Thyroid gland (tissue), 4 donors: ENCODE results near the gene OSBP2.

Experiments used
- POLR2A ChIP-seq, 2 donors: fragments of 450-650 bp; IDR thresholded peaks; one replicate each; pipeline ENCODE4 v1.6.1; 2017; ENCODE audit warnings: antibody characterized with exemption in 2 of 2, mild to moderate bottlenecking in 2 of 2, moderate library complexity in 1 of 2
- TF ChIP-seq, protein P1 (sequence below), 6 experiments: fragments of 200-600 bp in 3 of 6; fragments of 450-650 bp in 3 of 6; sonication (generic) in 3 of 6; IDR thresholded peaks; one replicate each; pipeline ENCODE4 v1.5.1; 2016 to 2019; ENCODE audit warnings: antibody characterized with exemption in 6 of 6, mild to moderate bottlenecking in 2 of 6, inconsistent platforms in 1 of 6, moderate library complexity in 1 of 6

DNA sequence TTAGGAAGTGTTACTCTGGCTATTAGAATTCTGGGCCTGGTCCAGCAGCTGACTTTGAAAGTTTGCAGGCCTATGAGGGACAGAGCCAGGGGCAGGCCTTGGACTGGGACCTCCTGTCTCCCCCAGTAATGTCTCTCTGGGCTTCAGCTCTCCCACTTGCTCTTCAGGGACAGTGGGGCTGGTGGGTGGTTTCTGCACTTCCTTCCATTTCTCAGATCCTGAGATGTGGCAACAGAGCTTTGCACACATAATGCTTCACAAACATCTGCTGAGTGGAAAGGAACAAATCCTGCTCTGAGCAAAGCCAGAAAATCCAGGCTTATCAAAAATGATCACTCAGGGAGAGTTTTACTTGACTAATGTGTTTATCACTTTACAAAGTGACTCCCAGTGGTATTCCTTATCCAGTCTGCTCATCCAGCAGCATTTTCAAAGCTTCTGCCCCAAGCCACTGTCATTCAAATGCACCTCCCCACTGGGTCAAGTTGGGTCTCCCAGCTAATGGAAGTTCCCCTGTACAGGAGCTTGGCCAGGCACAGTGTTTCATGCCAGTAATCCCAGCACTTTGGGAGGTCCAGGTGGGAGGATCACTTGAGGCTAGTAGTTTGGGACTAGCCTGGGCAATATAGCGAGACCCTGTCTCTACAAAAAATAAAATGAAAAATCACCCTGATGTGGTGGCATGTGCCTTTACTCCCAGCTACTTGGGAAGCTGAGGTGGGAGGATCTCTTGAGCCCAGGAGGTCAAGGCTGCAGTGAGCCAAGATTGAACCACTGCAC lies 13.5 kb upstream of the OSBP2 start:
- no peak for TF ChIP-seq POLR2A (IDR thresholded peaks at IDR 0.05)
- TF ChIP-seq, protein P1, sequence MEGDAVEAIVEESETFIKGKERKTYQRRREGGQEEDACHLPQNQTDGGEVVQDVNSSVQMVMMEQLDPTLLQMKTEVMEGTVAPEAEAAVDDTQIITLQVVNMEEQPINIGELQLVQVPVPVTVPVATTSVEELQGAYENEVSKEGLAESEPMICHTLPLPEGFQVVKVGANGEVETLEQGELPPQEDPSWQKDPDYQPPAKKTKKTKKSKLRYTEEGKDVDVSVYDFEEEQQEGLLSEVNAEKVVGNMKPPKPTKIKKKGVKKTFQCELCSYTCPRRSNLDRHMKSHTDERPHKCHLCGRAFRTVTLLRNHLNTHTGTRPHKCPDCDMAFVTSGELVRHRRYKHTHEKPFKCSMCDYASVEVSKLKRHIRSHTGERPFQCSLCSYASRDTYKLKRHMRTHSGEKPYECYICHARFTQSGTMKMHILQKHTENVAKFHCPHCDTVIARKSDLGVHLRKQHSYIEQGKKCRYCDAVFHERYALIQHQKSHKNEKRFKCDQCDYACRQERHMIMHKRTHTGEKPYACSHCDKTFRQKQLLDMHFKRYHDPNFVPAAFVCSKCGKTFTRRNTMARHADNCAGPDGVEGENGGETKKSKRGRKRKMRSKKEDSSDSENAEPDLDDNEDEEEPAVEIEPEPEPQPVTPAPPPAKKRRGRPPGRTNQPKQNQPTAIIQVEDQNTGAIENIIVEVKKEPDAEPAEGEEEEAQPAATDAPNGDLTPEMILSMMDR (IDR thresholded peaks at IDR 0.05): no peak
